ENCODE results near the gene SIPA1L3.
"Not testable (repeated sequence)": the region's sequence is repeated elsewhere in the genome, so short reads cannot be mapped to it uniquely, and the experiment has no call there.

The SIPA1L3 gene

GRCh38 chr19:38060331-38060730 lies 153.3 kb downstream of the SIPA1L3 start:
- H3K4me3 ChIP-seq (ENCODE audit: insufficient read length, low read depth): no peak overlapping the region
- no peaks in the 10 kb centered on the region for H3K36me3 ChIP-seq (ENCODE audit: insufficient read depth, insufficient read length, low read length)
- DNase-seq (ENCODE audit: low read depth, low spot score): no peak
- no peak for TF ChIP-seq SUZ12 (IDR thresholded peaks at IDR 0.05; ENCODE audit: extremely low read depth, insufficient read depth, insufficient read length)
- TF ChIP-seq YY1 (IDR thresholded peaks at IDR 0.05; ENCODE audit: insufficient read depth, insufficient read length): no peak
- TF ChIP-seq ZNF274 (IDR thresholded peaks at IDR 0.05; ENCODE audit: low read depth, low read length): no peak
- no peaks in the 10 kb centered on the region for H3K27me3 ChIP-seq (ENCODE audit: insufficient read depth, insufficient read length)
- H3K4me1 ChIP-seq (ENCODE audit: insufficient read depth, insufficient read length): peaks cover 14% of the 10 kb centered on the region
- no peaks in the 10 kb centered on the region for H3K9me3 ChIP-seq (ENCODE audit: insufficient read depth, low read length)
- H3K9ac ChIP-seq (ENCODE audit: insufficient read length, low read depth): no peak overlapping the region

GRCh38 chr19:38061294-38061693 lies 154.3 kb downstream of the SIPA1L3 start:
- DNase-seq (ENCODE audit: low read depth, low spot score): no peak
- Histone ChIP-seq H3K27me3 (ENCODE audit: insufficient read depth, insufficient read length) (no peaks in the 10 kb centered on the region), H3K4me1 (ENCODE audit: insufficient read depth, insufficient read length) (peaks cover 10% of the 10 kb centered on the region), H3K9me3 (ENCODE audit: insufficient read depth, low read length) (no peaks in the 10 kb centered on the region), H3K4me3 (ENCODE audit: insufficient read length, low read depth) (no peak overlapping the region), H3K9ac (ENCODE audit: insufficient read length, low read depth) (no peak overlapping the region), H3K36me3 (ENCODE audit: insufficient read depth, insufficient read length, low read length) (no peaks in the 10 kb centered on the region)
- TF ChIP-seq SUZ12 (IDR thresholded peaks at IDR 0.05; ENCODE audit: extremely low read depth, insufficient read depth, insufficient read length) (no peak), ZNF274 (IDR thresholded peaks at IDR 0.05; ENCODE audit: low read depth, low read length) (no peak), YY1 (IDR thresholded peaks at IDR 0.05; ENCODE audit: insufficient read depth, insufficient read length) (no peak)

- no peaks in the 10 kb centered on the region for H3K36me3 ChIP-seq (ENCODE audit: insufficient read depth, insufficient read length, low read length)
- H3K27me3 ChIP-seq (ENCODE audit: insufficient read depth, insufficient read length): no peaks in the 10 kb centered on the region
- H3K4me3 ChIP-seq (ENCODE audit: insufficient read length, low read depth): no peak overlapping the region
- no peaks in the 10 kb centered on the region for H3K9me3 ChIP-seq (ENCODE audit: insufficient read depth, low read length)
- no peak for TF ChIP-seq SUZ12 (IDR thresholded peaks at IDR 0.05; ENCODE audit: extremely low read depth, insufficient read depth, insufficient read length)
- TF ChIP-seq YY1 (IDR thresholded peaks at IDR 0.05; ENCODE audit: insufficient read depth, insufficient read length): no peak
- TF ChIP-seq ZNF274 (IDR thresholded peaks at IDR 0.05; ENCODE audit: low read depth, low read length): no peak
- peaks cover 5% of the 10 kb centered on the region for H3K4me1 ChIP-seq (ENCODE audit: insufficient read depth, insufficient read length)
- DNase-seq (ENCODE audit: low read depth, low spot score): no peak
- H3K9ac ChIP-seq (ENCODE audit: insufficient read length, low read depth): no peak overlapping the region
These were observed 156.2 kb downstream of the SIPA1L3 start for GRCh38 chr19:38062959-38063761.

- TF ChIP-seq SUZ12 (IDR thresholded peaks at IDR 0.05; ENCODE audit: extremely low read depth, insufficient read depth, insufficient read length): no peak
- H3K9ac ChIP-seq (ENCODE audit: insufficient read length, low read depth): no peak overlapping the region
These were observed 156.9 kb downstream of the SIPA1L3 start for GRCh38 chr19:38063928-38064327.

GRCh38 chr19:38064661-38065425 lies 157.8 kb downstream of the SIPA1L3 start:
- H3K9me3 ChIP-seq (ENCODE audit: insufficient read depth, low read length): no peaks in the 10 kb centered on the region
- no peak for DNase-seq (ENCODE audit: low read depth, low spot score)
- no peaks in the 10 kb centered on the region for H3K27me3 ChIP-seq (ENCODE audit: insufficient read depth, insufficient read length)
- peaks cover 2% of the 10 kb centered on the region for H3K4me1 ChIP-seq (ENCODE audit: insufficient read depth, insufficient read length)
- no peak for TF ChIP-seq YY1 (IDR thresholded peaks at IDR 0.05; ENCODE audit: insufficient read depth, insufficient read length)
- H3K4me3 ChIP-seq (ENCODE audit: insufficient read length, low read depth): no peak overlapping the region
- H3K9ac ChIP-seq (ENCODE audit: insufficient read length, low read depth): no peak overlapping the region
- no peaks in the 10 kb centered on the region for H3K36me3 ChIP-seq (ENCODE audit: insufficient read depth, insufficient read length, low read length)

More at GRCh38 chr19:38063928-38064327, 156.9 kb downstream of the SIPA1L3 start:
- Histone ChIP-seq H3K9me3 (ENCODE audit: insufficient read depth, low read length) (no peaks in the 10 kb centered on the region), H3K27me3 (ENCODE audit: insufficient read depth, insufficient read length) (no peaks in the 10 kb centered on the region), H3K4me3 (ENCODE audit: insufficient read length, low read depth) (no peak overlapping the region), H3K4me1 (ENCODE audit: insufficient read depth, insufficient read length) (peaks cover 3% of the 10 kb centered on the region), H3K36me3 (ENCODE audit: insufficient read depth, insufficient read length, low read length) (no peaks in the 10 kb centered on the region)
- DNase-seq (ENCODE audit: low read depth, low spot score): no peak

GRCh38 chr19:38065775-38066174 lies 158.8 kb downstream of the SIPA1L3 start:
- H3K9ac ChIP-seq (ENCODE audit: insufficient read length, low read depth); H3K27me3 ChIP-seq (ENCODE audit: insufficient read depth, insufficient read length); H3K4me1 ChIP-seq (ENCODE audit: insufficient read depth, insufficient read length); H3K36me3 ChIP-seq (ENCODE audit: insufficient read depth, insufficient read length, low read length); H3K9me3 ChIP-seq (ENCODE audit: insufficient read depth, low read length); DNase-seq (ENCODE audit: low read depth, low spot score); H3K4me3 ChIP-seq (ENCODE audit: insufficient read length, low read depth): not testable (repeated sequence)

GRCh38 chr19:38068826-38069225 lies 161.8 kb downstream of the SIPA1L3 start:
- TF ChIP-seq ZNF274 (IDR thresholded peaks at IDR 0.05; ENCODE audit: low read depth, low read length) (no peak), YY1 (IDR thresholded peaks at IDR 0.05; ENCODE audit: insufficient read depth, insufficient read length) (no peak), SUZ12 (IDR thresholded peaks at IDR 0.05; ENCODE audit: extremely low read depth, insufficient read depth, insufficient read length) (no peak)
- no peaks in the 10 kb centered on the region; the same call in 1 of the 2 replicates for H3K9me3 ChIP-seq (ENCODE audit: insufficient read depth, low read length)
- DNase-seq (ENCODE audit: low read depth, low spot score): no peak
- no peaks in the 10 kb centered on the region for H3K36me3 ChIP-seq (ENCODE audit: insufficient read depth, insufficient read length, low read length)
- H3K9ac ChIP-seq (ENCODE audit: insufficient read length, low read depth): no peak overlapping the region
- H3K27me3 ChIP-seq (ENCODE audit: insufficient read depth, insufficient read length): no peaks in the 10 kb centered on the region
- H3K4me3 ChIP-seq (ENCODE audit: insufficient read length, low read depth): no peak overlapping the region
- H3K4me1 ChIP-seq (ENCODE audit: insufficient read depth, insufficient read length): no peaks in the 10 kb centered on the region
